Karpas-422 (cell line): ENCODE measurements around the gene FAH. TPM values are rescaled to one million over a fixed set of nuclear protein-coding genes. Genes with fewer than 3 reads are reported as not detected.

Experiments used
- DNase-seq: peaks from one replicate; pipeline ENCODE4 v3.0.0-alpha.2; 2015
- H2AFZ ChIP-seq: fragments of 200-600 bp; sonication (generic); 2 replicates; pipeline ENCODE4 v1.6.1; 2014; ENCODE audit warnings: antibody characterized with exemption, low read length, mixed read lengths
- H3K27ac ChIP-seq: fragments of 200-600 bp; sonication (generic); 2 replicates; pipeline ENCODE4 v1.5.1; 2014; ENCODE audit warnings: mild to moderate bottlenecking, low read length, moderate library complexity
- H3K27me3 ChIP-seq: fragments of 200-600 bp; sonication (generic); 2 replicates; pipeline ENCODE4 v1.6.1; 2014; ENCODE audit warnings: low read length, mixed read lengths
- H3K36me3 ChIP-seq: fragments of 200-600 bp; sonication (generic); 2 replicates; pipeline ENCODE4 v1.6.1; 2014; ENCODE audit warnings: low read length, mixed read lengths; ENCODE audit not compliant: insufficient read depth
- H3K4me1 ChIP-seq: fragments of 200-600 bp; sonication (generic); 2 replicates; pipeline ENCODE4 v1.6.1; 2014; ENCODE audit warnings: mild to moderate bottlenecking, low read length, mixed read lengths
- H3K4me2 ChIP-seq: fragments of 200-600 bp; sonication (generic); 2 replicates; pipeline ENCODE4 v1.6.1; 2014; ENCODE audit warnings: low read length, low read depth, mild to moderate bottlenecking; ENCODE audit not compliant: poor library complexity, severe bottlenecking
- H3K4me3 ChIP-seq: fragments of 200-600 bp; sonication (generic); 2 replicates; pipeline ENCODE4 v1.5.1; 2014; ENCODE audit warnings: mild to moderate bottlenecking, antibody characterized with exemption, low read length, mixed read lengths
- H3K79me2 ChIP-seq: fragments of 200-600 bp; sonication (generic); 2 replicates; pipeline ENCODE4 v1.6.1; 2014; ENCODE audit warnings: mild to moderate bottlenecking, low read length, mixed read lengths
- H3K9ac ChIP-seq: fragments of 200-600 bp; sonication (generic); 2 replicates; pipeline ENCODE4 v1.6.0; 2014; ENCODE audit warnings: low read length
- H3K9me2 ChIP-seq: fragments of 200-600 bp; sonication (generic), shearing (Covaris generic); replicated peaks from 2 replicates; pipeline ENCODE4 v1.6.0; 2014; ENCODE audit warnings: mild to moderate bottlenecking, low read length, moderate library complexity; ENCODE audit not compliant: insufficient read depth
- H3K9me3 ChIP-seq: fragments of 300-700, 200-600 bp; sonication (generic); 2 replicates; pipeline ENCODE4 v1.6.1; 2014; ENCODE audit warnings: low read length, mixed read lengths
- H4K20me1 ChIP-seq: fragments of 200-600 bp; sonication (generic); 2 replicates; pipeline ENCODE4 v1.6.1; 2014; ENCODE audit warnings: mild to moderate bottlenecking, antibody characterized with exemption, low read length, low read depth; ENCODE audit not compliant: insufficient read depth
- total RNA-seq: library from RNA; depleted of rRNA; stranded (reverse); fragments of >200 nt; shearing (Covaris generic); gene quantifications from 2 replicates; pipeline ENCODE4 v1.2.3, GENCODE V29; 2014; ENCODE audit warnings: low replicate concordance

The FAH gene
- total RNA-seq, 1 experiment from 2014 or later = 38.8 TPM

- Histone ChIP-seq H3K79me2 (no peaks in the 10 kb centered on the region), H3K9me3 (no peaks in the 10 kb centered on the region), H3K4me3 (no peak overlapping the region), H3K27me3 (no peaks in the 10 kb centered on the region), H3K4me1 (no peaks in the 10 kb centered on the region), H2AFZ (no peak overlapping the region), H3K36me3 (peaks cover 38% of the 10 kb centered on the region; the same call in 1 of the 2 replicates), H3K9ac (no peak overlapping the region), H3K27ac (no peak overlapping the region), H4K20me1 (no peaks in the 10 kb centered on the region; the same call in 1 of the 2 replicates), H3K4me2 (no peak overlapping the region), H3K9me2 (no peaks in the 10 kb centered on the region)
- DNase-seq = no peak
These were observed 15.9 kb upstream of the FAH start for GRCh38 chr15:80136854-80137253.

GRCh38 chr15:80138961-80139360 is 13.8 kb upstream of the FAH start:
- no peaks in the 10 kb centered on the region for H3K27me3 ChIP-seq
- H3K27ac ChIP-seq = no peak overlapping the region
- H3K36me3 ChIP-seq = peaks cover 26% of the 10 kb centered on the region; the same call in 1 of the 2 replicates
- DNase-seq = no peak
- no peaks in the 10 kb centered on the region for H3K4me1 ChIP-seq
- no peaks in the 10 kb centered on the region for H3K9me3 ChIP-seq
- H3K4me2 ChIP-seq = no peak overlapping the region
- no peak overlapping the region for H2AFZ ChIP-seq
- no peaks in the 10 kb centered on the region; the same call in 1 of the 2 replicates for H4K20me1 ChIP-seq
- no peak overlapping the region for H3K4me3 ChIP-seq
- no peaks in the 10 kb centered on the region for H3K9me2 ChIP-seq
- no peak overlapping the region for H3K9ac ChIP-seq
- no peaks in the 10 kb centered on the region for H3K79me2 ChIP-seq

GRCh38 chr15:80140909-80141308 is 11.9 kb upstream of the FAH start:
- H3K36me3 ChIP-seq = peaks cover 19% of the 10 kb centered on the region; the same call in 1 of the 2 replicates

GRCh38 chr15:80141916-80142598 is 10.7 kb upstream of the FAH start:
- no peak overlapping the region for H3K27ac ChIP-seq

More at GRCh38 chr15:80140909-80141308, 11.9 kb upstream of the FAH start:
- Histone ChIP-seq H3K9me2 (no peaks in the 10 kb centered on the region; the same call in 1 of the 2 replicates), H3K27me3 (no peaks in the 10 kb centered on the region), H4K20me1 (no peaks in the 10 kb centered on the region), H3K9me3 (no peaks in the 10 kb centered on the region), H3K4me3 (no peak overlapping the region), H3K27ac (no peak overlapping the region), H3K4me2 (no peak overlapping the region), H3K79me2 (no peaks in the 10 kb centered on the region), H3K9ac (no peak overlapping the region), H3K4me1 (no peaks in the 10 kb centered on the region), H2AFZ (no peak overlapping the region)
- DNase-seq = no peak

GRCh38 chr15:80142646-80143045 is 10.2 kb upstream of the FAH start:
- no peaks in the 10 kb centered on the region for H4K20me1 ChIP-seq
- no peak overlapping the region for H3K4me2 ChIP-seq
- no peaks in the 10 kb centered on the region for H3K4me1 ChIP-seq
- H2AFZ ChIP-seq = no peak overlapping the region
- no peak for DNase-seq
- H3K27ac ChIP-seq = no peak overlapping the region
- H3K9me3 ChIP-seq = no peaks in the 10 kb centered on the region
- no peaks in the 10 kb centered on the region for H3K27me3 ChIP-seq
- H3K9ac ChIP-seq = no peak overlapping the region
- H3K9me2 ChIP-seq = no peaks in the 10 kb centered on the region; the same call in 1 of the 2 replicates
- H3K4me3 ChIP-seq = no peak overlapping the region
- H3K36me3 ChIP-seq = peaks cover 8% of the 10 kb centered on the region; the same call in 1 of the 2 replicates
- H3K79me2 ChIP-seq = no peaks in the 10 kb centered on the region

More at GRCh38 chr15:80141916-80142598, 10.7 kb upstream of the FAH start:
- H3K4me2 ChIP-seq = no peak overlapping the region
- H3K27me3 ChIP-seq = no peaks in the 10 kb centered on the region
- H2AFZ ChIP-seq = no peak overlapping the region
- H3K36me3 ChIP-seq = peaks cover 13% of the 10 kb centered on the region; the same call in 1 of the 2 replicates
- DNase-seq = no peak
- H3K9me3 ChIP-seq = no peaks in the 10 kb centered on the region
- no peak overlapping the region for H3K4me3 ChIP-seq
- no peaks in the 10 kb centered on the region for H4K20me1 ChIP-seq
- H3K9me2 ChIP-seq = no peaks in the 10 kb centered on the region; the same call in 1 of the 2 replicates
- no peak overlapping the region for H3K9ac ChIP-seq
- H3K4me1 ChIP-seq = no peaks in the 10 kb centered on the region
- no peaks in the 10 kb centered on the region for H3K79me2 ChIP-seq

- no peaks in the 10 kb centered on the region for H3K27me3 ChIP-seq
- peaks cover 17% of the 10 kb centered on the region for H3K79me2 ChIP-seq
- no peaks in the 10 kb centered on the region for H3K36me3 ChIP-seq
- no peaks in the 10 kb centered on the region; the same call in 1 of the 2 replicates for H3K9me2 ChIP-seq
- H2AFZ ChIP-seq = no peak overlapping the region
- no peak for DNase-seq
- no peaks in the 10 kb centered on the region for H3K9me3 ChIP-seq
- no peak overlapping the region for H3K27ac ChIP-seq
- H4K20me1 ChIP-seq = no peaks in the 10 kb centered on the region
- no peak overlapping the region for H3K9ac ChIP-seq
- H3K4me3 ChIP-seq = no peak overlapping the region
- no peak overlapping the region for H3K4me2 ChIP-seq
- peaks cover 18% of the 10 kb centered on the region for H3K4me1 ChIP-seq
These were observed 1.7 kb upstream of the FAH start for GRCh38 chr15:80151148-80151547.

- Histone ChIP-seq H3K4me2 (peak overlapping the region; percentile 89), H3K79me2 (peaks cover 17% of the 10 kb centered on the region)
These were observed 1.2 kb upstream of the FAH start for GRCh38 chr15:80151576-80151975.

GRCh38 chr15:80152180-80152895 is 461 bp upstream of the FAH start:
- no peaks in the 10 kb centered on the region for H3K27me3 ChIP-seq
- peak overlapping the region; percentile 86 for H3K4me3 ChIP-seq
- no peaks in the 10 kb centered on the region for H3K9me2 ChIP-seq
- DNase-seq = peak; percentile 97
- H2AFZ ChIP-seq = peak overlapping the region; percentile 92
- peaks cover 18% of the 10 kb centered on the region for H3K4me1 ChIP-seq
- H3K27ac ChIP-seq = no peak overlapping the region; the same call in 1 of the 2 replicates
- H4K20me1 ChIP-seq = no peaks in the 10 kb centered on the region
- H3K36me3 ChIP-seq = no peaks in the 10 kb centered on the region
- peaks cover 17% of the 10 kb centered on the region for H3K79me2 ChIP-seq
- peak overlapping the region; percentile 92 for H3K4me2 ChIP-seq
- H3K9me3 ChIP-seq = no peaks in the 10 kb centered on the region
- peak overlapping the region; percentile 90 for H3K9ac ChIP-seq

More at GRCh38 chr15:80151576-80151975, 1.2 kb upstream of the FAH start:
- Histone ChIP-seq H3K9me2 (no peaks in the 10 kb centered on the region), H3K4me3 (peak overlapping the region; percentile 64), H3K27ac (no peak overlapping the region; the same call in 1 of the 2 replicates), H2AFZ (peak overlapping the region; percentile 92; the same call in 1 of the 2 replicates), H3K9ac (peak overlapping the region; percentile 68; the same call in 1 of the 2 replicates), H3K9me3 (no peaks in the 10 kb centered on the region), H3K36me3 (no peaks in the 10 kb centered on the region), H4K20me1 (no peaks in the 10 kb centered on the region), H3K4me1 (peaks cover 18% of the 10 kb centered on the region), H3K27me3 (no peaks in the 10 kb centered on the region)
- DNase-seq = no peak
